GM21447 (cell line): Measurements from ENCODE around the gene PRG2.
"Not testable (repeated sequence)": the region's sequence is repeated elsewhere in the genome, so short reads cannot be mapped to it uniquely, and the experiment has no call there.

ENCODE experiments used
- ATAC-seq: cut with Tn5 transposase; IDR thresholded peaks from one replicate; pipeline ENCODE4 v1.9.1; 2021; ENCODE audit not compliant: unreplicated experiment

Gene PRG2

DNA sequence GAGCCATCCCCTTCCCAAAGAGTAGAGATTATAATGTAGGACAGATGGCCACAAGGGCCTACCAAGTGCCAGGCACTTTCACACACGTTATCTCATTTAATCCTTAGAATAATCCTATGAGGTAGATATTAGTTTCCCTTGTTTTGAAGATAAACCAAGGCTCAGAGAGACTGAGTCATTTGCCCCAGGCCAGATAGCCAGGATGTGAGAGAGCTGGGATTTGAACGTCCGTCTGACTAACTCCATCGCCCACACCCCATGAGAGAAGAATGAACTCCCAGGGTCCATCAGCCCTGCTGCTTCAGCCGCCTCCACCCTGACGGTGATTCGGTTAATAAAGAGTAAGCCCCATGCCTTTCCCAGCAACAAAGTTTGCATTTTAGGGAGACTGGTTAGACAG is 20.2 kb downstream of the PRG2 start:
- ATAC-seq, result no peak

DNA sequence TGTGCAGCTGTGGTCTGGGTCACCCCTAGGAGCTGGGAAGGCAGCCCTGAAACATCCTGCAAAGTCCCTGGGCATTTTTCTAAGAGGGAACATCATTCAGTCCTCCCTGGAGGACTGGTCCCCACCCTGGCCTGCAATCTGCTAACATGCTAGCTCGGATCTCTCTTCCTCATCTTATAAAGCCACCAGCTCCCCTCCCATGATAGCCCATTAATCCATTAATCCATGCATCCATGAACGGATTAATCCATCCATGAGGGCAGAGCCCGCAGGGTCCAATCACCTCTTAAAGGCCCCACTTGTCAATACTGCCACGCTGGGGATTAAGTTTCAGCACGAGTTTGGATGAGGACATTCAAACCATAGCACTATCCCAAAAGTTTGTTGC is 21.6 kb downstream of the PRG2 start:
- ATAC-seq, result no peak

DNA sequence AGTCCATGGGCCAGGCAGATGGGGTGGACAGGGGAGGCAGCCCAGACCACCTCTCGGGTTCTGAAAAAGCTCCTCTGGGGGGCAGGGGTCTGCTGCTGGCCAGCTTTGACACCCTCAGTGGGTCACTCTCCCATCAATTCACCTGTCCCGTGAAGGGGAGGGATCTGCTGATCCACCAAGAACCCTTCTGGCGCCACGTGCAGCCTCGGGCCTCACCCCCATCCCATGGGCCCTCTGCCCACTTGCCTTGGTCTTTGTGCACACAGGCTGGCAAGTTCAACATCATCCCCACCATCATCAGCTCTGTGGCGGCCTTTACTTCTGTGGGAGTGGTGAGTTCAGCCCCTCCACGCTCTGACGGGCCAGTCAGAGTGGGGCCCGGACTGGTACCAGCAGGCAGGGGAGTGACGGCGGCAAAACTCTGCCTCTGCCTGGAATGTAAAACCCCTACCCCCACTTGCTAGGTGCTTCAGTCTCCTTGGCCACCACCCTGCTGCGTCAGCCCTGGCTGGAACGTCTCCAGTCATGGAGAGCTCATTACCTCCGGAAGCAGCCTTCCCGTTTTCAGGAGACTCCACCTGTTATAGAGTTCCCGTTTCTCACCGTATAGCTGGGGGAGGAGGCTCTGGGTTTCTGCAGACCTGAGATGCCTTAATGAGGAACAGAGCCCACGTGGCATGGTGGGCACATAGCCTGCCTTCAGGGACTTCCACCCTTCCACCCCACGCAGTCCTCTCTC is 22.2 kb downstream of the PRG2 start:
- no peak for ATAC-seq

DNA sequence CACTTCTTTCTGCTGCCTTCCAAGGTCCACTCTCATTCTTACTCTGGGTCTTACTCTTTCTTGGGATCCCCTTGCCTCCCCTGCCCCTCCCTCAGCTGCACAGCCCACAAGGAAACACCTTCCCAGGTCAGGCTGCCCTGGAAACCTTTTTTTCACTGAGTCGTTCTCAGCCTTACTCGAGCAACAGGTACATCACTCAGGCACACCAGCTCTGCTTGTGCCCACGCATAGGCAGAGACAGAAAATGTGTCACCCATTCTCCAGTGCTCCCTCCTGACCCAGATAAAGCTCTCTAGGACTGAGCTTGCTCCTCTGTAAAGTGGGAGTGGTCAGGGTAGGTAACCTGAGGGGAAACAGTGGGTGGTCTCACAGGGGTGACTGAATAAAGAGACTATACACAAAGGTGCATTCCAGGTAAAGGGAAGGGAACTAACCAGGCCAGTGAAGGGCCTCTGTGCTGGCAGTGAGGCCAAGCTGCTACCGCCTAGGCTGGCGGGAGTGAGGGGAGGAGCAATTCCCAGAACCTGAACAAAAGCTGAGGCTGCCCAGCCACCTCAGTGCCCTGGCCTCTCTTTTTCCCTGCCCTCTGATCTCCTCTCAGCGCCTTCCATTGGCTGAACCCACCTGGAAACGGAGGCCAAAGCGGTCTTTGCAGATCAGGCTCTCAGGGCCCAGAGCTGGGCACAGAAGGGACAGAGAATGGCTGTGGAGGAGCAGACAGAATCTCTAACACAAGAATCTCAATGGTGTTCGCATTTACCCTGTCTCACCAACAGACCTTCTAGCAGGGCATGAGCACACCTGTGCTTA is 25.4 kb downstream of the PRG2 start:
- ATAC-seq, result no peak

DNA sequence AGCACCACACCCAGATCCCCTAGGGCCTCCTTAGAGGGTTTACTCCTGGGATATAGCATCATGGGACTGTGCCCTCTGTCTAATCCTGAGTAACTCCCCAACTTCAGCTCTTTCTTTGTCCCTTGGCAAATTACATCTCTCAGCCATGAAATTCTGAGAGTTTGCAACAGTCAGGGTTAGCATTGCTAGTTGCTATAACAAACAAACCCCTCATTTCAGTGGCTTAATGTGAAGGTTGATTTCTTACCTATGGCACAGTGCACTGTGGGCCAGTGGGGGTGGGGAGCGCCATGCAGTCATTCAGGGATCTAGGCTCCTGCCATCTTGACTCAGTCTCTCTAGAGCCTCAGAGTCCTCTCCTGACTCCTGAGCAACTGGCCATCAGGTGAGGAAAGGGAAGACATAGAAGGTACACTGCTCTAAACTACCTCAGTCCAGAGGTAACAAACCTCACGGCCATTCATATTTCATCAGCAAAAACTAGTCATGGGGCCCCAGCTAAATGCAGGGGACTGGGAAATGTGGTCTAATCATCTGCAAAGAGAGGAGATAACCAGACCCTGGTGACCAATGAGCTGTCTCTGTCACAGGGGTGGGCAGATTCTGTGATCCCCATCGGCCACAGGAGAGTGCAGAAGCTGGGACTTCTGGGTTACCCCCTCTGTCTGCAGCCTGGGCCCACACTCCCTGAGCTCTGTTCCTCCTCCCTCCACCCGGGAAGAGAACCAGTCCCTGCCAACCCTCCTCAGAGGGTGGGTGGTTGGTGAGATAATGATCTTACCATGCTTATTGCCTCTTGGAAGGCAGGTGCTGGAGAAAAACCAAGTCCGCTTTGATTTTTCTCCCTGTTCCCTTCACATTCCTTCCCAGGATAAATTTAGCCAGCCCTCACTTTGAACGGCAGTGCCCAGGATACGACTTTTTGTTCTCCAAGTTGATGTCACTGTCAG is 27.0 kb downstream of the PRG2 start:
- ATAC-seq, result no peak

DNA sequence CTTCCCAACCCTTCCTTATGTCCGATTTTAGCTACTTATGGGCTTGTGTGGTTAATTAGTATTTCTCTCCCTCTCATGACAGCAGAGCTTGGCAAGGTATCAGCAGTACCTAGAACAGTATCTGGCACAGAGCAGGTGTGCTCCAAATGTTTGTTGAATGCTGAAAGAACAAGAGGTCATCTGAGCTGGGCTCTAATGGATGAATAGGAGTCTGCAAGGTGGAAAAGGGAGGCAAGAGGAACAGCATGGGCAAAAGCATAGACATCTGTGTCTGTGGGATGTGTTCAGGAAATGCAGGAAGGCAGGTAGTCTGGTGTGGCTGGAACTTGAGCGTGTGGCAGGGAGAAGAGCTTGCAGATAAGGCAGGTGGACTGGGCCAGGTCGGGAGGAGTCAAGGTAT is 28.5 kb downstream of the PRG2 start:
- no peak for ATAC-seq

DNA sequence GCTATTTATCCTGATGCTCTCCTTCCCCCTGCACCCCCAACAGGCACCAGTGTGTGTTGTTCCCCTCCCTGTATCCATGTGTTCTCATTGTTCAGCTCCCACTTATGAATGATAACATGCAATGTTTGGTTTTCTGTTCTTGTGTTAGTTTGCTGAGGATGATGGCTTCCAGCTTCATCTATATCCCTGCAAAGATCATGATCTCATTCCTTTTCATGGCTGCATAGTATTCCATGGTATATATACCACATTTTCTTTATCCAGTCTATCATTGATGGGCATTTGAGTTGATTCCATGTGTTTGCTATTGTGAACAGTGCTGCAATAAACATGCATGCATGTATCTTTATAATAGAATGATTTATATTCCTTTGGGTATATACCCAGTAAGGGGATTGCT is 29.0 kb downstream of the PRG2 start:
- not testable (repeated sequence) for ATAC-seq

DNA sequence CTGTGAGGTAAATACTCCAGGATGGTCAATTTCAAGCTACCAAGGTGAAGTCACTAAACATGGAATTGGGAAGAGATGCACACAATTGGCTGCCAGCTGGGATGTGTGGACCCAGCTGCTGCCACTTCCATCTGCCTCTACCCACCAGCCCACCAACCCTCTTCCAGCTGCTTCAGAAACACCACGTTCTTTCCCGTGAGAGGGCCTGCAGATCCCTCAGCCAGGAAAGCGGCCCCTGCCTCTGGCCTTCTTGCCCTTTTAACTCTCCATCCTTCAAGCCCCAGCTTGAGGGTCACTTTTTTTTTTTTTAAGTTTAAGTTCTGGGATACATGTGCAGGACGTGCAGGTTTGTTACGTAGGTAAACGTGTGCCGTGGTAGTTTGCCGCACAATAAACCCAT is 29.5 kb downstream of the PRG2 start:
- ATAC-seq, result no peak

DNA sequence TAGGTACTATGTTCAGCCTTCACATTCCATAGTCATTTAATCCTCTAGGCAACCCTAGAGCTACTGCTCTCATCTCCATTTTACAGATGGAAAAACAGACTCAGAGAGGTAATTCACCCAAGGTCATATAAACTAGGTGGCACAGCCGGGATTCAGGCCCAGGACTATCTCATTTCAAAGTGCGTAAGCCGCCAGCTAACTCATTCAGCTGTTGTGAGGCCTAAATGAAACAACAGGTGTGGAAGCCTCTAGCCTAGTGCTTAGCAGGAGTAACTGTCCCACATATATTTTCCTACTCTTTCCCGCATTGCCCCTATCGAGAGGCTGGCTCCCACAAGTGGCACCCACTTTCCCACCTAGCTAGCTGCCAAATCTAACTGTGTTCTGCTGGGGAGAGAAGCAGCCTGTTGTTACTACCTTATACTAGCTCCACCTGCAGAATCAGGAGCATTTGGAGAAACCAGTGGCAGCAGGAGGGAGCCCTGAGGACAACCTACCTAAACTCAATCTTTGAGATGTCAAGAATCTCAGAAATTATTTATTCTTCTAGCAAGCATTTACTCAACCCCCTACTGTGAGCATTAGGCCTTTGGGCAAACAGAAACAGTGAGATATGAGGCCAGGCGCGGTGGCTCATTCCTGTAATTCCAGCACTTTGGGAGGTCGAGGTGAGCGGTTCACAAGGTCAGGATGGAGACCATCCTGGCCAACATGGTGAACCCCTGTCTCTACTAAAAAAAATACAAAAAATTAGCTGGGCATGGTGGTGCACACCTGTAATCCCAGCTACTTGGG is 30.4 kb downstream of the PRG2 start:
- no peak for ATAC-seq

DNA sequence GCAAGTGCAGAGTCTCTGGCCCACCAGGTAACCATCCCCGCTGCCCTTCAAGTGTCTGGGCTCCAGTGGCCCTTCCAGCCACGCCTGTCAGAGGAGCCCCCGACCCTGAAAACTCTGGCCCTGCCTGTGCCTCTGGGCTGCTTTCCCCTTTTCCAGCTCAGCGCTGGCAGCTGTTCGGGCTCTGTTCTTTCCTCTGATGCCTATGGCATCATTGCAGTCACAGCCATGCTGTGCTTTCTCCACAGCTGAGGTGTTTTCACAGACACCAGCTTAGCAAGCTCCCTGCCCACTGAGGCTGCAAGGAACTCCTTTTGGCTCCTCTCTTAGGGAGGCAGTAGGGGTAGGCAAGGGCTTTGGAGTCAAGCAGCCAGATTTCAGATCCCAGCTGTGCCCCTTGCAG is 31.1 kb downstream of the PRG2 start:
- ATAC-seq, result no peak

DNA sequence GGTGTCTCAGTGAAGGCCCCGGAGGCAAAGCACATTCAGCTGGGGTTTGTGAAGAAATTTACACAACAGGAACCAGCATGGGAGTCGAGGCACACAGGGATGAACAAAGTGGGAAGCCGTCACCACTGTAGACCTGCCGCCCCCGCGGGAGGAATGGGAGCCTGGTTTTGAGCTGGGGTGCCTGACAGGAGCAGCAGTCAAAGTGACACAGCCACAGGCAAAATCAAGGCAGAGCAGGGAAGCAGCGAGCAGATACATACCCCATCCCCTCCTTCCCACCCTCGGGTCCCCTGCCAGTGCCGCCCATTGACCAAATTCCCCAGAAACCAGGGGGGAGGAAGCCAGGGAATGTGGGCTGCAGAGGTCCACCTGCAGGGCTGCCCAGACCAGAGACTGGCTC is 31.5 kb downstream of the PRG2 start:
- ATAC-seq, result no peak

DNA sequence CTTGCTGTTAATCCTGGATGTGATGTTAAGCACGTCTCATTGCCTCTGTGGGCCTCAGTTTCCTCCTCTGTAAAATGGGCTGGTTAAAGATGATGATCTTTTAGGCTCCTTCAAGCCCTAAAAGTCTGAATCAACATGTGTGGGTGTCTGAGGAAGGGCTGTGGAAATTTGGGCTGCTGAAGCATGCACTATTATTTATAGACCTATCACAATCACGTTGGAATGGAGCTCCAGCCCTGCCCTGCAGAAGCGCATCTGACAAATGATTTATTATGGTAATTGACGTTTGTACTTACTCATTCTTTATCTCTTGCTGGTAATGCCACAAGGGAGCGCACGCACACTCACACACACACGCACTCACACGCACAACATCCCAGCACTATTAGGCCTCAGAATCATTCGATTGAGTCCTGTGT is 31.9 kb downstream of the PRG2 start:
- no peak for ATAC-seq

DNA sequence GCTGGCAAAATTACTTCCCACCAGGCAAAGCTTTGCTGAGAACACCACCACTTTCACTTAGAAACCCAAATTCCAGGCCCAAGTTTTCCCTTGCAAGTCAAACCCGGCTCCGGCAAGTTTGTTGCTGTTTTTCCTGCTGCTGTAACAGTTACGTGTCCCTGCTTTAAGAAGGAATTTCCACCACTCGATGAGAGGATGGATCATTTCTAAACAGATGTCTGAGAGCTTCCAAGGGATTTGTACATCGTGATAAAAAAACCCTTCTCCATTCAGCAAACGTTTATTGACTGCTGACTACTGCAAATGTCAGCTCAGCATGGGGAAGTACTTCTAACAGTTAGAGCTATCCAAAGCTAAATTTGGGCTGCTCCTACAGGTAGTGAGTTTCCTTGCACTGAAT is 32.6 kb downstream of the PRG2 start:
- no peak for ATAC-seq

DNA sequence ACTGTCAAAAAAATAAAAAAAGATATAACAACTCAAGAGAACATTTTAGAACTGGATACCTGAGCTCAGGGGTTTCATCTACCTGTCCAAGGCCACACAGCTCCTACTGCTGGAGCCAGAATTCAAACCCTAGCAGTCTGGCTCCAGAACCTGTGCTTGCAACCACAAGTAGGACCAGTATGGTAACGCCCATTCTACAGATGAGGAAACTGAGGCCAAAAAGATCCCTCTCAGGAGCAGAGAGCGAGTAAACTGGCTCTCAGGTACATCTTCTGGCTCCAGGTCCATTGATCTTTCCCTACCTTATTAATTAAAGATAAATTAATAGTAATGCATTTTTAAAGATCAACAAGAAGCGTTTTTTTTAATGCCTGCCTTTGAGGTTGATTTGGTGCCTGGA is 33.1 kb downstream of the PRG2 start:
- no peak for ATAC-seq

DNA sequence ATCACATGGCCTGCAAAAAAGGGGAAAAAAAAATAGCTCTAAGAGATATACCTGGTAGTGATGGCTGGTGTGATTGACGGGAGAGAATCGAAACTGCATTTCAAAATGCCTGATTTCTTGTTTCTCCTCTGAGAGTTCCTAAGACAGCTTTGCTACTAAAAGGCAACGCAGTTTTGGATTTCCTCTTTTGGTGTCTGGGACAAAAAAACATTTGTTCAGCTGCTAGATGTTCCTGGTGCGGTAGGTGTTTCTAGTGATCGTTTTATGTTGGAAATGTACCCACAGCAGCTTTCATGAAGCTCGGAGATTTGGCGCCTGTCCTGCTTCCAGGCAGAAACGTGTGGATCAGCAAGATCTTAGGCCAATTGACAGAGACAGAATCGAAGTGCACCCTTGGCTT is 34.2 kb downstream of the PRG2 start:
- ATAC-seq, result no peak

DNA sequence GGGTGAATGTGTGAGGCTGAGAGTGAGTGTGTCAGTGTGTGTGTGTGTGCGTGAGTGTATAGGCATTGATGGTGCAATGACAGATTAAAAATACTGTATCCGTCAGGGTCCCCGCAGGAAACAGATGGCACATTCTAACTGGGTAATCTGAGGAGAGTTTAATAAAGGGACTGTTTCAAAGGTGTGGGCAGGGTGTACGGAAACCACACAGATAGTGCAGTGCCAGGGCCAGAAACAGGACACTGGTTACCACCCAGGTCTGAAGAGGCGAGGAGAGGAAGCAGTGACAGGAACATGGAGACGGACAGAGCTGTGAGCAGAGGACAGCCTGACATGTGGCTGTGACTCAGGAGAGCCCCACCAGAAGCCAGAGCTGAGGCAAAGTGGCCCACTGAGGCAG is 35.8 kb downstream of the PRG2 start:
- no peak for ATAC-seq

DNA sequence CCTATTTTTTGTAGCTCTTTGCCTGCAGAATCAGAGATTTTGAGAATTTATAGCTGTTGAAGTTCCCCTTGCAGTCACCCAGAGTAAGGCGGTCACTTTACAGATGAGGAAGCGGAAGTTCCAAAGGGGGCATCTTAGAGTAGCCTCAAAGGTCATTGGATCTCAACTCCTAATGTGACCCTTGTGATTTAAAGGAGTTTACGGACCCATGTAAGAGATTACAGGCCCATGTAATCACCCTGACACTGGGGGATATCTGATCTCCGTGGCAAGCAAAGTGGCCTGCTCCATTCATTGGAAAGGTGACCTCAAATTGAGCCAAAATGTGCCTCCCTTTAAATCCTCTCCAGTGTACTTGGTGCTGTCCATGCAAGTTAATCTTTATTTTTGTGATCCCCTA is 36.6 kb downstream of the PRG2 start:
- ATAC-seq, result no peak

DNA sequence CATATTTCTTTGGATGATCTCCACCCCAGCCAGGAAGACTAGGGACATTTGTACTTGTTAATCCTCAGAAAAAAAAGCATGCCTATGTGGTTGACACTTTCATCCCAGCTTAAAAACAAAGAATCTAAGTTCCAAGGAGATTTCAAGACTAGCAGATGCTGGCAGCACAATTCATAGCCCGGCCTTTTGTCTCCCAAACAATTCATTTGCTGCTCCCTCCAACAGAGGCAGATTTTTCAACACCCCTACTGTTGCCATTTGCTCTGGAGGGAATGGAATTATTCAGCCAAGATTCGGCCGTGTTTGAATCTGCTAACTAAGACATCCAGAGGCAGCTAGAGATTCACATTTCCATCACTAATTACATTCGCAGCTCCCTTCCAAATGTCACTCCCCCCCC is 37.0 kb downstream of the PRG2 start:
- ATAC-seq, result no peak

DNA sequence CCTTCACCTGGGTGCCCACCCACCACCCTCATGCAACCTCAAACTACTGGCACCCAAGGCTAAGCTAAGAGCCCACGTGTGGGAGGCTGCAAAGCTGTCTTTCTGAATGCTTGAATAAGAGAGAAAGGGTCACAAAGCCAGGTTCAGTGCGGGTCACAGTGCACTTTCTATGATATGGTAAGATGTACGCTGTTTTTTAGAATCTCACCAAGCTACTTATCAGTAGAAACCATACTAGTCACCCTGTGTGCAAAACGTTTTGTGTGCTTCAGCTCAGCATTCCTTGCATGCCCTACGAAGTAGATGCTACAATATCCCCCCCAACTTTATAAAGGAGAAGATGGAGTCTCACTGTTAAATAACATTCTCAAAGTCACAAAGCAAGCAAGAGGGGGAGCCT is 37.4 kb downstream of the PRG2 start:
- no peak for ATAC-seq

DNA sequence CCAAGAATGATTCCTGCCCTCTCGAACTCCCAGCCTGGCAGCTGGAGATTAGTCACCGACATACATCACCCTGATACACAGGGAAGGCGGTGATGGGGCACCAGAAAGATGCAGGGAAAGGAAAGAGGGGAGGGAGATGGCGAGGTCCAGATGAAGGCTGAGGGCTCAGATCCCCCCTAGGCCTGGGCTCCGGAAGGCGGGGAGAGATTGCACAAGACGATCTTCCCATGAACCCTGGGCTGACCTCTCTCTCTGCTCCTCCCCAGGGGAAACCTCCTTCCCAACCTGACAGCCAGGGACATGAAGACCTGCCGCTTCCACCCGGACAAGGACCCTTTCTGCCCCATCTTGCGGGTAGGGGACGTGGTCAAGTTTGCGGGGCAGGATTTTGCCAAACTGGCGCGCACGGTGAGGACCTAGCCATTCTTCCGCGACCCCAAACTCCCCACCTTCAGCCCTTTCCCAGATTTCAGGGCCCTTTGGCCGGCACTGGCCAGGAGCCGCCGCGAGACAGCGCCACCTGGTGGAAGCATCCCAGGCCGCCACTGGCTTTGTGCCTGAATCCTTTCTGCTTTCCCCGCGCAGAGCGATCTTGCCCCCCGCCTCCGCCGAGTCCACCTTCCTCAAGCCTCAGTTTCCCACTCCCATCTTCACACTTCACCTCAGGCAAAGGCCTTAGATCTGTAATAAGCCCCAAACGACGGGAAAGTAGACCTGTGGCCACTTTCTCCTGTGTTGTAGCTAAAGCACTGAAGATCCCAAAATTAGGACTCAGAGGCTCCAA is 40.8 kb downstream of the PRG2 start:
- no peak for ATAC-seq
